Measurements from ENCODE around the gene TNS3.
"Not testable (repeated sequence)": the region's sequence is repeated elsewhere in the genome, so short reads cannot be mapped to it uniquely, and the experiment has no call there.

DNA sequence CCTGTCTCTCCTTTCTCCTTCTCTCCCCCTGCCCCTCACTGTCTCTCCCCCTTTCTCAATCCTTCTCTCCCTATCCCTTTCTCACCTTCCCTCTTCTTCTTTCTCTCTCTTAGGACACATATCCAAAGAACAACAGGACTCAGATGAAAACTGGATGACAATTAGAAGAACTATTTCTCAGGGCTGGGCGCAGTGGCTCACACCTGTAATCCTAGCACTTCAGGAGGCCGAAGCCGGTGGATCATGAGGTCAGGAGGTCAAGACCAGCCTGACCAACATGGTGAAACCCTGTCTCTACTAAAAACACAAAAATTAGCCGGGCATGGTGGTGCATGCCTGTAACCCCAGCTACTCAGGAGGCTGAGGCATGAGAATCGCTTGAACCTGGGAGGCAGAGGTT, 8.3 kb upstream of the TNS3 start:
- TF ChIP-seq CTCF (IDR thresholded peaks at IDR 0.05; ENCODE audit: insufficient read depth, low read depth, low read length); EZH2 (IDR thresholded peaks at IDR 0.05; ENCODE audit: insufficient read depth, low read length): not testable (repeated sequence)
